Bone marrow (tissue), 2 donors: Measurements from ENCODE around the gene CHL1.

Experiments used
- DNase-seq, 2 donors: peaks; one replicate each; lab custom pipeline; 2025; lab: John Stamatoyannopoulos, UW

CHL1 gene

GRCh38 chr3:217099-217813 lies 20.7 kb downstream of the CHL1 start:
- DNase-seq: no peak

DNA sequence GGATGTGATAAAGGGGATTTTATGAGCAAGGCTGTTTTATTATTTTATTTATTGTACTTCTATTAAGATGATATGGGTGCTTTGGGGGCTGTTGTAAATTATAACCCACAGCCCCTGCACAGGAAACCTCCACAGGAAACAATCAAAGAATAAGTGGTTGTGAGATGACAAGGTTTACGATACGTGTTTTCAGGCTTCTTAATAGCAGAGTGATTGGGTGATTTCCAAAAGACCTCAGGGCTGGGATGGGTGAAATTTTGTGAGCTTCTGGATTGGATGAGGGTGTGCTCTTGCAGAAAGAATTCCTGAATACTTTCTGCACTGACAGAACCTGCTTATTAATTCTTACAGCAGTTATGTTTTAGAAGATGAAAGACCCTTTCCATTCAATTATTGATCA lies 21.4 kb downstream of the CHL1 start:
- DNase-seq: no peak

DNA sequence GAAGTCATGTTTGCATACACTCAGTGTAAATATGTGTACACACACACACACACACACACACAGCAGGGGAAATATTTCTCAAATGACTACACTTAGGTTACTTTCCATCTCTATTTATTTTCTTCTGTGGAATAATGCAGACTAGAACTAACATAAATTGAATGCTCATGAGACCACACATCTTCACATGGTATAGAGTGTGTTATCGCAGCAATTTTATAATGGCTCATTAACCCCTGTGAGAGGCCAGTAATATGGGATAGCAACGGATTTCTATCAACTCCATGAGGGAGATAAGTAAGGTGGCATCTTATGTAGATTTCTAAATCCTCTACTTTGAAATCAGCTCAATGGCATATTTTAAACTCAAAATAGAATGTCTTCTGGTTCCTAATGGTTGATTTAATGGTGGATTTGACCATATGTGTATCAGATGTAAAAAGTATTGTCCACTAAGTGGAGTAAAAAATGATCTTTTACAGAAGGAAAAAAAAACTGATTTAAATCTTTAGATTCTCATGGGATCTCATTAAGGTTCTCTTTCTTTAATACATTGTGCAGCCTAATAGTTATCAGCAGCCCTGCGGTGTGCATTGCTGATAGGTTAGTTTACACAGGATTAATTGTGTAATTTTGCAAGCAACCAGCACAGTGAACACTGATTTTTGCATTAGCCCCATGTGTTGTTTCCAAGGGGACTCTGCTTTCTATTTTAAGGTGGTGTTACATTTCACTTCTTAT lies 32.0 kb downstream of the CHL1 start:
- no peak for DNase-seq

- DNase-seq: no peak
These were observed 32.7 kb downstream of the CHL1 start for GRCh38 chr3:229183-229661.

DNA sequence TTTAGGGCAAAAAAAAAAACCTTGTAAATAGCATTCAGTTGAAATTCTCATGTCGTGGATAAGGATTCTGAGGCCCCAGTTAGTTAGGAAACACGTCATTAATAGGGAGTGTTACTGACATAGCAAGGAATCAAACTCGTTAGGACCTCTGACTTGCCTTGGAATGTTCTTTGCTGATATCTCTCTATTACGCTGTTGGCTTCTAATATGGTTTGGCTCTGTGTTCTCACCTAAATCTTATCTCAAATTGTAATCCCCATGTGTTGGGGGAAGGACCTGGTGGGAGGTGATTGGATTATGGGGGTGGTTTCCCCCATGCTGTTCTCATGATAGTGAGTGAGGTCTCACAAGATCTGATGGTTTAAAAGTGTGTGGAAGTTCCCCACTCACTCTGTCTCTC lies 40.3 kb downstream of the CHL1 start:
- no peak for DNase-seq

DNA sequence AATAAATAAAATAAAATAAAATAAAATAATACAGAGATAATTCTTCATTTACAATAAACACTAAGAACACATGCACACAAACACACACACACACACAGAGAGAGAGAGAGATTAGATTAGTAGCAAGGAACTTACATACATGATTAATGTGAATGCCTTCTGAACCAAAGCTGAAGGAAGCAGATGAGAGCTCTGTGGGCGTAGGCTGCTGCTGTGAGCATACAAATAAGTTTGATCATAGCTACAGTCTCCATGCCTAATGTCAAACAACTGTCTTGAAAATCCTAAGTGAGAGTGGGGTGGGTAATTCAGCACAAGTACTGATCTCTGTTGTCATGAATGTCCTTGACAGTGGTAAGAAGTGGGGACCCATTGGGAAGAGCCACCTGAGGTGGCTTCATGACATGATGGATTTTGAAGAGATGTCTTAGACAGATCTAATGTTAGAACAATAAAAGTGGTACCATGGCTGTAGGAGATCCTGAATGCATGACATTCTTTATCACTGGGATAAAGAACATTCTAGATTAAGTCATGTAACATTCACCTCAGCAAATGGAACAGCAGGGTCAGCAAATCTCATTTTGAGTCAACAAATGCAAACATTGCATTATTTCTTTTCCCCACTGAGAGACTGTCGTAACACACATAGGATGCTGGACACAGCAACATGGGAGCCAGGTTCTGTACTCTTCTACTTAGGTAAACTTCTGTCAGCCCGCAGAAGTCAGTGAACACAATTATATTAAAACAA lies 46.2 kb downstream of the CHL1 start:
- no peak for DNase-seq

- no peak for DNase-seq
These were observed 46.8 kb downstream of the CHL1 start for GRCh38 chr3:243356-243725.

- no peak for DNase-seq
These were observed 47.5 kb downstream of the CHL1 start for GRCh38 chr3:244041-244440.

DNA sequence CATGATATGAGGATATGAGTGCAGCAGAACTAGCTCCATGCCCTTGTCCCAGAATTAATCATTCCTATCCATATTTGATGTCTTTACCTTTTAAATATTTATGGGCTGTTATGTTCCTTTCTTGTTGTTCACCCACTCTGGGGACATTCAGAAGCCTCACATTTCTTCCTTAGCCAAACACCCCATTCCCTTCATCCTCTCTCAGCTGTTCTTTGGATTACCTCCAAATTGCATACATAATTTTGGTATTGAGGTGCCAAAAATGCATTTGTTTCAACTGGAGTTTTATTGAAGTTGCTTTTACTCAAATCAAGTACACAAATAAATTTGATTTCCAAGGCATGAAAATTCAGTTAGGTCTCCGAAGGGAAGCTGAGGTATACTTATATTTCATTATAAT lies 51.4 kb downstream of the CHL1 start:
- no peak for DNase-seq

- no peak for DNase-seq
These were observed 52.4 kb downstream of the CHL1 start for GRCh38 chr3:248864-249520.

DNA sequence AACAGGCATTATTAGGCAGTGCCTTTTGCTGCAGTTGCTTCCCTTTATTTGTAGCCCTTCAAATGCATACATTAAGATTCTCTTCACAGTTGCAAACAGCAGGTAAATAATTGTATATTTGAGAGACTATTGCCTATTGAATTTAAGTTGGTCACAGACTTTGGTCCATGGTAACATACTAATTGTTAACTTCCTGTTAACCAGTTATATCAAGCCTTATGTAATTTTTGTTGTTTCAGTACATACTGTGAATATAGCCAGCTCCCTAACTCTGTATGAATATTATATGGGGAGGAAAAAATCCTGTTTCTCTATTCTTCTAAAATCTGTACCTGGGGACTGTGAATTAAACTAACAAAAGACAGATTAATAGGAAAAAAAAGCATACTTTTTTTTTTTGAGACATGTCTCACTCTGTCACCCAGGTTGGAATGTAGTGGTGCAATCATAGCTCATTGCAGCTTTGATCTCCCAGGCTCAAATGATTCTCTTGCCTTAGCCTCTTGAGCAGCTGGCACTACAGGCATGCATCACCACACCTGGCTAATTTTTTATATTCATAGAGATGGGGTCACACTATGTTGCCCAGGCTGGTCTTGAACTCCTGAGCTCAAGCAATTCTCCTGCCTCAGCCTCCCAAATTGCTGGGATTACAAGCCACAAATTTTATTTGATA lies 53.2 kb downstream of the CHL1 start:
- DNase-seq: no peak

GRCh38 chr3:256501-256900 lies 59.9 kb downstream of the CHL1 start:
- DNase-seq: no peak

DNA sequence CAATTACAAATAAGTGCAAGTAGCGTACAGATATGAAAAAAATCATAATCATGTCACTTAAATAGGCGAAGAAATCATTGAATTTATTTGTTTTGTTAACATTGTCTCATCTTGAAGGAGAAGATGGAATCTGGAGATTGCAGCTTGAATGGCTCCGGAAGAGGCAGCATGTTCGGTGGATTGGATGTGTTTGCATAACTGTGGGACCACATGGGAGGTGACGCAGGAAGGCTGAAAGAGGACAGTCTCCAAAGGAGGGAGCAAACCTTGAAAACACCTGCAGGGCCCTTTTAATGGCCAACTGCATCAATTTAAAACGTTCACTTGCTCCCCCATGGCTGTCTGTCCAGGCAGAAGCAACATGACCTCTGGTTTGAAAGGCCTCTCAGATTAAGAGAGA lies 61.3 kb downstream of the CHL1 start:
- no peak for DNase-seq

- DNase-seq: no peak
These were observed 64.3 kb downstream of the CHL1 start for GRCh38 chr3:260898-261297.

- no peak for DNase-seq
These were observed 66.8 kb downstream of the CHL1 start for GRCh38 chr3:263393-263792.

- DNase-seq: no peak
These were observed 68.0 kb downstream of the CHL1 start for GRCh38 chr3:264394-265156.

GRCh38 chr3:267101-267500 lies 70.5 kb downstream of the CHL1 start:
- DNase-seq: no peak

DNA sequence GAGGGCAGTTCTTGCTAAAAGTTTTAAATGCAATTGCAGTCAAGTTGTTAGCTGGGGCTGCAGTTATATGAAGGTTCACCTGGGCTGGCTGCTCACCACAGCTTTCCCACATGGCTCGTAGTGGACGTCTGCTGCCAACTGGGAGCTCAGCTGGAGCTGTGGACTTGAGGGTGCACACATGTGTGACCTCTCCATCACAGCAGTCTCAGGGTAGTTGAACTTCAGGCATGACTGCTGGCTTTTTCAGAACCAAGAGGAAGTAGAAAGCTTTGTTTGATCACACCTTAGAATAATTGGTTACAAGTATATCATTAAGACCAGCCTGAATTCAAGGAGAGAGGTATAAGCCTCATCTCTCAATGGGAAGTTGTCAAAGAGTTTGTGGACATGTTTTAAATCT lies 74.1 kb downstream of the CHL1 start:
- no peak for DNase-seq

- DNase-seq: no peak
These were observed 78.4 kb downstream of the CHL1 start for GRCh38 chr3:274927-275326.

- DNase-seq: no peak
These were observed 81.3 kb downstream of the CHL1 start for GRCh38 chr3:277873-278272.
